OCI-LY3 (cell line): ENCODE results near the gene TMPRSS12.
"Not testable (repeated sequence)": the region's sequence is repeated elsewhere in the genome, so short reads cannot be mapped to it uniquely, and the experiment has no call there.

ENCODE experiments used
- H2AFZ ChIP-seq: fragments of 200-600, 300-600 bp; shearing (Covaris generic); 2 replicates; pipeline ENCODE4 v1.6.0; 2014; ENCODE audit warnings: antibody characterized with exemption, low read depth, low read length
- H3K27ac ChIP-seq: fragments of 200-600, 300-600 bp; sonication (generic); 2 replicates; pipeline ENCODE4 v1.5.1; 2014; ENCODE audit warnings: mild to moderate bottlenecking, low read length, moderate library complexity, mixed read lengths
- H3K27me3 ChIP-seq: fragments of 200-600, 300-600 bp; sonication (generic); 2 replicates; pipeline ENCODE4 v1.6.1; 2014; ENCODE audit warnings: low read depth, low read length, mixed read lengths
- H3K36me3 ChIP-seq: fragments of 200-600, 300-600 bp; sonication (generic); replicated peaks from 2 replicates; pipeline ENCODE3; 2014; ENCODE audit warnings: low read depth, low read length, mixed read lengths
- H3K4me1 ChIP-seq: fragments of 300-600, 200-600 bp; sonication (generic); 2 replicates; pipeline ENCODE4 v1.6.1; 2014; ENCODE audit warnings: low read length, mixed read lengths
- H3K4me2 ChIP-seq: fragments of 200-600, 300-600 bp; sonication (generic); 2 replicates; pipeline ENCODE4 v1.6.1; 2014; ENCODE audit warnings: low read length, mixed read lengths
- H3K4me3 ChIP-seq: fragments of 300-600, 200-600 bp; sonication (generic); 2 replicates; pipeline ENCODE4 v1.5.1; 2014; ENCODE audit warnings: antibody characterized with exemption, mild to moderate bottlenecking, low read length, moderate library complexity
- H3K79me2 ChIP-seq: fragments of 300-600, 200-600 bp; shearing (Covaris generic); 2 replicates; pipeline ENCODE4 v1.6.1; 2014; ENCODE audit warnings: mild to moderate bottlenecking, low read length, mixed read lengths
- H3K9ac ChIP-seq: fragments of 300-600, 200-600 bp; shearing (Covaris generic); 2 replicates; pipeline ENCODE4 v1.6.0; 2014; ENCODE audit warnings: mild to moderate bottlenecking, low read length, moderate library complexity
- H3K9me3 ChIP-seq: fragments of 200-600, 300-600 bp; shearing (Covaris generic); 2 replicates; pipeline ENCODE4 v1.6.1; 2014; ENCODE audit warnings: low read length, mixed read lengths; ENCODE audit not compliant: insufficient read depth
- H4K20me1 ChIP-seq: fragments of 200-600, 300-600 bp; sonication (generic); 2 replicates; pipeline ENCODE4 v1.6.1; 2016; ENCODE audit warnings: low read length, mixed read lengths; ENCODE audit not compliant: insufficient read depth
- CTCF ChIP-seq: fragments of 200-600, 300-600 bp; sonication (generic); IDR thresholded peaks from 2 replicates; pipeline ENCODE4 v1.5.1; 2014; ENCODE audit warnings: antibody characterized with exemption, low read length, low read depth
- EZH2phosphoT487 ChIP-seq: fragments of 200-600 bp; shearing (Covaris generic); IDR thresholded peaks from 2 replicates; pipeline ENCODE4 v1.6.1; 2018; ENCODE audit warnings: antibody characterized with exemption, mixed run types, low read depth

The TMPRSS12 gene

GRCh38 chr12:50862316-50862715 is 19.6 kb downstream of the TMPRSS12 start:
- Histone ChIP-seq H3K27me3 (no peaks in the 10 kb centered on the region), H2AFZ (no peak overlapping the region; the same call in 1 of the 2 replicates), H3K9me3 (no peaks in the 10 kb centered on the region; the same call in 1 of the 2 replicates), H3K27ac (no peak overlapping the region), H3K79me2 (no peaks in the 10 kb centered on the region), H3K4me1 (peaks cover 8% of the 10 kb centered on the region), H3K9ac (no peak overlapping the region), H4K20me1 (no peaks in the 10 kb centered on the region), H3K4me2 (peak overlapping the region; percentile 36), H3K4me3 (no peak overlapping the region), H3K36me3 (peaks cover 3% of the 10 kb centered on the region)
- TF ChIP-seq EZH2phosphoT487: no peak
- TF ChIP-seq CTCF: no peak

GRCh38 chr12:50865266-50865665 is 22.5 kb downstream of the TMPRSS12 start:
- TF ChIP-seq CTCF (no peak), EZH2phosphoT487 (no peak)
- Histone ChIP-seq H3K4me2 (no peak overlapping the region), H3K79me2 (no peaks in the 10 kb centered on the region), H3K36me3 (peaks cover 3% of the 10 kb centered on the region), H3K4me3 (no peak overlapping the region), H3K9ac (no peak overlapping the region), H2AFZ (no peak overlapping the region), H3K9me3 (no peaks in the 10 kb centered on the region; the same call in 1 of the 2 replicates), H3K4me1 (peaks cover 8% of the 10 kb centered on the region), H4K20me1 (no peaks in the 10 kb centered on the region), H3K27me3 (no peaks in the 10 kb centered on the region), H3K27ac (no peak overlapping the region)

- not testable (repeated sequence) for H3K27me3 ChIP-seq, H3K27ac ChIP-seq, H3K4me3 ChIP-seq, H4K20me1 ChIP-seq, H3K9ac ChIP-seq, H3K4me2 ChIP-seq, H2AFZ ChIP-seq, H3K9me3 ChIP-seq, H3K36me3 ChIP-seq, H3K79me2 ChIP-seq, H3K4me1 ChIP-seq
Observed at GRCh38 chr12:50868881-50869280, 26.2 kb downstream of the TMPRSS12 start.

- no peak overlapping the region for H2AFZ ChIP-seq
- H3K9ac ChIP-seq: no peak overlapping the region
- H3K4me3 ChIP-seq: no peak overlapping the region
- TF ChIP-seq EZH2phosphoT487 (no peak), CTCF (no peak)
- no peaks in the 10 kb centered on the region for H3K4me1 ChIP-seq
- H4K20me1 ChIP-seq: no peaks in the 10 kb centered on the region
- H3K27me3 ChIP-seq: no peaks in the 10 kb centered on the region
- H3K27ac ChIP-seq: no peak overlapping the region
- H3K4me2 ChIP-seq: no peak overlapping the region
- no peaks in the 10 kb centered on the region for H3K36me3 ChIP-seq
- H3K79me2 ChIP-seq: no peaks in the 10 kb centered on the region
- H3K9me3 ChIP-seq: no peaks in the 10 kb centered on the region
Observed at GRCh38 chr12:50882563-50882962, 39.8 kb downstream of the TMPRSS12 start.

GRCh38 chr12:50887191-50887590 is 44.5 kb downstream of the TMPRSS12 start:
- Histone ChIP-seq H3K27me3 (no peaks in the 10 kb centered on the region), H3K9ac (no peak overlapping the region), H3K36me3 (no peaks in the 10 kb centered on the region), H4K20me1 (no peaks in the 10 kb centered on the region), H3K27ac (no peak overlapping the region), H2AFZ (no peak overlapping the region), H3K9me3 (no peaks in the 10 kb centered on the region), H3K4me1 (no peaks in the 10 kb centered on the region), H3K79me2 (no peaks in the 10 kb centered on the region), H3K4me2 (no peak overlapping the region), H3K4me3 (no peak overlapping the region)
- no peak for TF ChIP-seq CTCF
- TF ChIP-seq EZH2phosphoT487: no peak
